GM19395 (cell line): ENCODE data around the gene ABCD1.
"Not testable (repeated sequence)": the region's sequence is repeated elsewhere in the genome, so short reads cannot be mapped to it uniquely, and the experiment has no call there.

Experiments
- ATAC-seq: cut with Tn5 transposase; IDR thresholded peaks from one replicate; pipeline ENCODE4 v1.9.1; 2021; ENCODE audit warnings: mild to moderate bottlenecking, moderate library complexity; ENCODE audit not compliant: unreplicated experiment

Gene ABCD1

GRCh38 chrX:153724252-153725038 is at the start of gene ABCD1, which contains the start of gene BCAP31:
Gene ABCD1 (plus strand): TSS chrX:153724856. CDS start chrX:153725267, 411 bp downstream.
Gene BCAP31 (minus strand): TSS chrX:153724387. CDS start chrX:153723244, 1,143 bp downstream.
- peak; percentile 55 for ATAC-seq

- no peak for ATAC-seq
These were observed 43.5 kb upstream of the ABCD1 start for GRCh38 chrX:153681175-153681574.

GRCh38 chrX:153683486-153683885 is 41.2 kb upstream of the ABCD1 start:
- not testable (repeated sequence) for ATAC-seq

DNA sequence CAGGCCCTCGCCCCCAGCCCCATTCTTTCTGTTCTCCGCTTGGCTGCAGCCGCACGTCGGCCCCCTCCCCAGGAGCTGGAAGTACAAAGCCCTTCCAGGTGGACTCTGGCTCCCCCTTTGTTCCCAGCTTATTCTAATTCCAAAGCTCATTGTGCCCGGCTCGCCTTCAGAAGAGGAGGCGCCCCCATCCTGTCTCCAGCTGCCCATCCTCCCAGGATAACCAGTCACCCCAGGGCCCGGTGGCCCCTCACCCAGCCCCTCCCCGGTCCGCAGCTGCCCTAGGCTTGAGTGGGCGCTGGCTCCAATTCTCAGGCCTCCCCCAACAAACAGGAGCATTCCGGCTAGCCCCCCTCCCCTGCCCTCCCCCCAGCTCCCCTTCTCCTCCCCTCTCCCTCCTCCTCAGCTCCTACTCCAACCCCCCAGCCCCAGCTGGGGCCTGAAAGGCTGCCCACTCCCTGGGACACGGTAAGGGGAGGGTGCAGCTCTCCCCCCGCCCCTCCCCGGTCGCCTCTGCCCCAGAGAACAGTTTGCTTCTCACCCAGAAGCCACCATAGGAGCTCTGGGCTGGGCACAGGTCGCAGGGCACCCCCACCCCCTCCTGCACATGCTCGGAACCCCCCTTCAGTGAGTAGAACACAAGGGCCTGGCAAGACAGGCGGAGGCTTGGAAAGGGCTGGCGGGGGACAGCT is 40.0 kb upstream of the ABCD1 start:
- ATAC-seq, result no peak

DNA sequence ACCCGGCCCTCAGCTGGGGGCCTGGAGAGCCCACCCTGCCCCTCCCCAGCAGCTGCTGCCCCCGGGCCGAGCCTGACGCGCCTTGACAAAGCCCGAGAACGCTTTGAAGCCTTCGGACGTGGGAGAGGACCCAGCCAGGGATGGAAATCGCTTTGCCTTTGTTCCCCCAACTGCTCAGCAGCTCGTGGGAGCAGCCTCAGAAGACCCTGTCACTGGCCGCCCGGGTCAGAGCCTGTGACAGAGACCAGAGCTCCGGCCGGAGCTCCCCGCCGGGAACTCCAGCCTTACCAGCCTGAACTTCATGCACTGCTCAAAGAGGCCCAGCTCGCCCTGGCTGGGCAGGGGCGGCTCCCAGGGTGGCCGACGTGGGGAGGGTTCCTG is 39.5 kb upstream of the ABCD1 start:
- ATAC-seq, result no peak

DNA sequence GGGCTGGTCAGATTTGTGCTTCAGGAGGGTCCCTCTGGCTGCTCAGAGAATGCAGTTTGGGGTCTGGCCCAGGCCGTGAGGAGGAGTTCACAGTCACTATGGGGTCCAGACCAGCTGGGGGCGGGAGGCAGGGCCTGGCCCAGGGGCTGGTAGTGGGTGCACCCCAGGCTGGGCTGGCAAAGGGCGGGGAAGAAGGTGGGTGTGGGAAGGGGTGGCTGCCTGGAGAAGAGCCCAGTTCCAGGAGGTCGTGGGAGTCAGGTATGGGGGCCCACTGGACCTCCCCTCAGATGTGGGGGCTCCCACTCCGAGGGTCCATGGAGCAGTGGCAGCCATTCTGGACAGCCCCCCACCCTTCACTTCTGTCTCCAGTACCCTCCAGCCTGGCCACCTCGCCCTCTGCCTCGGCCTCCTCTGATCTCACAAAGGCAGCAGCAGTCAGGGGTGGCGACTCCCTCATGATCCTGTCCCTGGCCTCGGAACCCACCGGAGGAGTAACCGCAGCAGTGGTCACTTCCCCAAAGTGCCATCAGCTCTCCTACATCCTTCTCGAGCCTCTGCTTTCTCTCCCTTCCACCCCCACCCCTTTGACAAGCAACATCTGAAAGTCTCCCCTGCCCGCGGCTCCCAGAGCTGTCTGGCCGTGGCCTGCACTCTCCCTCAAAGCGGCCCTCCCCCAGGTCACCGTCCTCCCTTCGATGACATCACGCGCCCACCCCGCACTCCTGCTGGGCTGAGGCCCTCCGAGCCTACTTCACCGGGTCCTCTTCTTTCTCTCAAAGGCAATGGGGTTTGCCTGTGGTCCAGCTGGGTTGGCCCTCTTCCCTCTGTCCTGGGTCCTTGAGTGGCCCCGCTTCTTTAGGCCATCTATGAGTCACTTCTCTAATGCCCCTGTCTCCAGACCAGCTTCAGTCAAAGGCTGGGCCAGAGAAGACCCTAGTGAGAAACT is 38.6 kb upstream of the ABCD1 start:
- no peak for ATAC-seq

GRCh38 chrX:153686711-153687110 is 37.9 kb upstream of the ABCD1 start:
- ATAC-seq, result no peak

DNA sequence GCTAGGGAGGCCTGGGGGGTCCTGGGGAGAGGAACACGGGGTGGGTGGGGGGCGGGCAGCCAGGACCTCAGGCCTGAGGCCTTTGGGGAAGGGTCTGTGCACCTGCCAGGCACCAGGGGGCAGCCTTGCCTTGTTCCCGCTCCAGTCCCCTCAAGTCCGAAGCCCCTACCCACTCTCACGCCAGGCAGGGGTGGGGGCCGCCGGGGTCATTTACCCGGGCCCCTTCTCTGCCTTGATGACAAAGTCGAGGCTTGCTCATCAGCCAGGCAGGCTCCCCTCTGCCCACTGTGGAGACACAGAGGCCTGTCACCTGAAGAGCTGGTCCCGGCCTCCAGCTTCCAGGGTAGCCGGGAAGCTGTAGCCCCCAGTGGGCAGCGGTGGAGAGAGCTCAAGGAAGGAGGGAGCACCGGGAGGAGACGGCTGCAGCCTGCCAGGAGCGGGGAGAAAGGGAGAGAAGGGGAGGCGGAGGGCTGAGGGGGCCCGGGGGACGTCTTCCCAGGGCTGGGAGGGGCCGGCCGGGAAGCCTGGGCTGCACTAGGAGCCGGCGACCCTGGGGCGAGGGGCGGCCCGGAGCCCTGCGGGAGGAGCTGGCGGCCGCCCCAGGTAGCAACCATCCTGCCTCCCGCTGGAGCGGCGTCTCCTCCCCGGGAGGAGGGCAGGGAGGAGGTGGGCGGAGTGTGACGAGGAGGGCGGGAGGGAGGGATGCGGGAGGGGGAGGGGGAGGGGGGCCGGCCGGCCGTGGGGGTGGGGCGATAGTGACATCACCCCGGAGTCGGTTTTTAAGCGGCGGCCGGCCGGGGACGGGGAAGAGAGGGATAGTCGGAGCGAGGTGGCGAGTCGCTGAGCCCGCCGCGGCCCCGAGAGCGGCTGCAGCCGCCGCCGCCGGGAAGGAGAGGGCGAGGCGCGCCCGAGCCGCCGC is 37.3 kb upstream of the ABCD1 start, which contains the start of gene SLC6A8:
TSS of gene SLC6A8 (plus strand) at position 806 of the 919 bp plus-strand sequence. CDS start 649 bp downstream, outside the sequence.
- ATAC-seq, result no peak

DNA sequence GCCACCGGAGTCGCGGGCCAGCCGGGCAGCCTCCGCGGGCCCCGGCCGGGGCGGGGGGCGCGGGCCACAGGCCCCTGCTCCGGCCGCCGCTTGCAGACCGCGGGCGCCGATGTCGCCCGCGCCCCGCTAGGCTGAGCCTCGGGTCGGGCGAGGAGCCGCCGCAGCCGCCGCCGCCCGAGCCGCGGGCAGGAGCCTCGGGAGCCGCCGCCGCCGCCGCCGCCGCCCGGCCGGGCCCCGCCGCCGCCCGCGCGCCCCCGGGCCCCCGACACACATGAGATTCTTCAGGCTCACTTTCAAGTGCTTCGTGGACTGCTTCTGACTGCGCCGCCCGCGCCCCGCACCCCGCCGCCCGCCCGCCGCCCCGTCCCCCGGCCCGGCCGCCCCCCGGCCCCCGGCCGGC is 36.6 kb upstream of the ABCD1 start:
- ATAC-seq, result no peak

- no peak for ATAC-seq
These were observed 36.1 kb upstream of the ABCD1 start for GRCh38 chrX:153688506-153688905.

- ATAC-seq, result no peak
These were observed 35.6 kb upstream of the ABCD1 start for GRCh38 chrX:153688911-153689590.

- ATAC-seq, result no peak
These were observed 34.8 kb upstream of the ABCD1 start for GRCh38 chrX:153689654-153690465.

- no peak for ATAC-seq
These were observed 34.2 kb upstream of the ABCD1 start for GRCh38 chrX:153690466-153690865.

DNA sequence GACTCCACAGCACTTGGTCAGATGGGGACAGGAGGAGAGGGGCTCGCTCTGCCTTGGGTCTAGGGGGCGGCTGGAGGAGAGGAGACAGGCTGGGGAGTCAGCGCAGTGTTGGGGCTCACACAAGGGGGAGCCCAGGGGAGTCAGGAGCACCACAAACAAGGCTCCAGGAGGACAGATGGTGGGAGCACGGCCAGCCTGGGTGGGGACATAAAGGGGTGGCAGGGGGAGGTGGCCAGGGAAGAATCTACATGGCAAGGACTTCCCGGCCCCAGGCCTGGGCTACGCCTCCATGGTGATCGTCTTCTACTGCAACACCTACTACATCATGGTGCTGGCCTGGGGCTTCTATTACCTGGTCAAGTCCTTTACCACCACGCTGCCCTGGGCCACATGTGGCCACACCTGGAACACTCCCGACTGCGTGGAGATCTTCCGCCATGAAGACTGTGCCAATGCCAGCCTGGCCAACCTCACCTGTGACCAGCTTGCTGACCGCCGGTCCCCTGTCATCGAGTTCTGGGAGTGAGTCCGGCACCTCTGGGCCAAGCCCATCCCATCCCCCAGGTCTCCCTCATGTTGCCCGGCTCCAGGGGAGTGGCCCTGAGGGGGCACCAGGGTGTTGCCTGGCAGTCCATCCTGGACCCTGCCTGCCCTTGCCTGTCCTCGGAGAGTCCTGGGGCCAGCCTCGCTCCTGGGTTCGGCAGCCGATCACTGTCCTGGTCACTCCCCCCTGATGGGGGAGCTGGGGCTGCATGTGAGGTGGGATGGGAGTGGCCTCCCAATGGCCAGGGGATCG is 33.4 kb upstream of the ABCD1 start:
- ATAC-seq, result not testable (repeated sequence)

DNA sequence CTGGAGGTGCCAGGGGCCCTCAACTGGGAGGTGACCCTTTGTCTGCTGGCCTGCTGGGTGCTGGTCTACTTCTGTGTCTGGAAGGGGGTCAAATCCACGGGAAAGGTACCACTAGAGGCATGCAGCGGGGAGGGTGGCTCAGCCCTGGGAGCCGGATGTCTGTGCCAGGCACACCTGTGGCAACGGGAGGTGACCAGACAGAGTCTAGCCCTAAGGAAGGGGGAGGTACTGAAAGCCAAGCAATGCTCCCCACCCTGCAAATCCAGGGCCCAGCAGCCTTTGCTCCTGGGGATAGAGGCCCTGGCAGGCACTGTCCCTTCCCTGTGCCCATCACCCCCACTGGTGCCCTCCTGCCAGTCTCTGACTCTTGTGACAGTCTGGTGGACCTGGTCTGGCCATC is 32.7 kb upstream of the ABCD1 start:
- no peak for ATAC-seq

GRCh38 chrX:153692611-153693156 is 32.0 kb upstream of the ABCD1 start:
- ATAC-seq, result no peak
